Measurements from ENCODE around the gene SUMF2. TPM values are rescaled to one million over a fixed set of nuclear protein-coding genes. Genes with fewer than 3 reads are reported as not detected.
A peak's percentile ranks its signal among the peaks of the same experiment; 100 is the strongest.
"Not testable (repeated sequence)": the region's sequence is repeated elsewhere in the genome, so short reads cannot be mapped to it uniquely, and the experiment has no call there.

Gene SUMF2
- total RNA-seq, 1 donor, result 209 TPM

- no peak overlapping the region for H3K4me3 ChIP-seq (ENCODE audit: low read depth, low read length)
- TF ChIP-seq, protein P1, sequence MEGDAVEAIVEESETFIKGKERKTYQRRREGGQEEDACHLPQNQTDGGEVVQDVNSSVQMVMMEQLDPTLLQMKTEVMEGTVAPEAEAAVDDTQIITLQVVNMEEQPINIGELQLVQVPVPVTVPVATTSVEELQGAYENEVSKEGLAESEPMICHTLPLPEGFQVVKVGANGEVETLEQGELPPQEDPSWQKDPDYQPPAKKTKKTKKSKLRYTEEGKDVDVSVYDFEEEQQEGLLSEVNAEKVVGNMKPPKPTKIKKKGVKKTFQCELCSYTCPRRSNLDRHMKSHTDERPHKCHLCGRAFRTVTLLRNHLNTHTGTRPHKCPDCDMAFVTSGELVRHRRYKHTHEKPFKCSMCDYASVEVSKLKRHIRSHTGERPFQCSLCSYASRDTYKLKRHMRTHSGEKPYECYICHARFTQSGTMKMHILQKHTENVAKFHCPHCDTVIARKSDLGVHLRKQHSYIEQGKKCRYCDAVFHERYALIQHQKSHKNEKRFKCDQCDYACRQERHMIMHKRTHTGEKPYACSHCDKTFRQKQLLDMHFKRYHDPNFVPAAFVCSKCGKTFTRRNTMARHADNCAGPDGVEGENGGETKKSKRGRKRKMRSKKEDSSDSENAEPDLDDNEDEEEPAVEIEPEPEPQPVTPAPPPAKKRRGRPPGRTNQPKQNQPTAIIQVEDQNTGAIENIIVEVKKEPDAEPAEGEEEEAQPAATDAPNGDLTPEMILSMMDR (IDR thresholded peaks at IDR 0.05; ENCODE audit: insufficient read depth, low read depth, low read length), result no peak
- no peak for DNase-seq (ENCODE audit: low read depth)
Measured at GRCh38 chr7:56086761-56087160, 22.7 kb downstream of the SUMF2 start.

- no peak for DNase-seq (ENCODE audit: low read depth)
- TF ChIP-seq, protein P1 (IDR thresholded peaks at IDR 0.05; ENCODE audit: insufficient read depth, low read depth, low read length), result no peak
- H3K4me3 ChIP-seq (ENCODE audit: low read depth, low read length), result no peak overlapping the region
Measured at GRCh38 chr7:56087445-56087844, 23.4 kb downstream of the SUMF2 start.

DNA sequence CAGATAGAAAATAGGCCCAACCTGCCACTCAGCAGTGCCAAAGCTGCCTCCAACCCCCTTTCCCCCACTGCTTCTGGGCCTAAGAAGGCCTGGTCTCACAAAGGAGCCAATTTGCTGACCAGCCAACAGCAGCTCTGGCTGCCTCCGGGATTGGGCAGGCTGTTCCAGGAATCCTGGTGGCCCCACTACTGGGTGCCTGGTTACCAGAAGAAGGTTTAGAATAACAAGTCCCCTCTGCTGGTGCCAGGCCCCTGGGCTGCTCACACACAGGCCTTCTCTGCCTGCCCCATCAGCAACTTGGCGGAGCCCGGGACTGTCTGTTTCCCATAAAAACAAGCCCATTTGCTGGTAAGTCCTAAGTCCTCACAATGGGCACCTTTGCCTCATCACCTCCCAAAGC is 27.5 kb downstream of the SUMF2 start:
- TF ChIP-seq, protein P1 (IDR thresholded peaks at IDR 0.05; ENCODE audit: insufficient read depth, low read depth, low read length), result no peak
- no peak overlapping the region for H3K4me3 ChIP-seq (ENCODE audit: low read depth, low read length)
- DNase-seq (ENCODE audit: low read depth), result no peak

DNA sequence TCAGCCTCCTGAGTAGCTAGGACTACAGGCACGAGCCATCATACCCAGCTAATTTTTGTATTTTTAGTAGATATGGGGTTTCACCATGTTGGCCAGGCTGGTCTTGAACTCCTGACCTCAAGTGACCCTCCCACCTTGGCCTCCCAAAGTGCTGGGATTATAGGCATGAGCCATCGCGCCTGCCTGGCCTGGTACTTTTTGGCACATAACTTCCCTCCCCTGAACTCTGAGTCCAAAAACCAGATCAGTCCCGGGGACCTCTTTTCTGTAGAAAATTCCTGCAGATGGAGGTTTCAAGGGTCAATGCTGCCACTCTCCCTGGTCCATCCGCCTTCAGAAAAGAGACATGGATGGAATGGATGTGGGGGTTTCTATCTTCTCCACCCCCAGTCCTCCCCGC is 28.3 kb downstream of the SUMF2 start:
- H3K4me3 ChIP-seq (ENCODE audit: low read depth, low read length); DNase-seq (ENCODE audit: low read depth): not testable (repeated sequence)

GRCh38 chr7:56092789-56093531 is 28.9 kb downstream of the SUMF2 start, which contains the start of gene PHKG1:
Gene PHKG1, minus strand, starts transcription at chr7:56092952. Its CDS starts 4,011 bp downstream, at chr7:56088941.
- DNase-seq (ENCODE audit: low read depth), result peak; percentile 81
- TF ChIP-seq, protein P1 (IDR thresholded peaks at IDR 0.05; ENCODE audit: insufficient read depth, low read depth, low read length), result peak; percentile 9
- H3K4me3 ChIP-seq (ENCODE audit: low read depth, low read length), result no peak within 1 kb of the TSS

DNA sequence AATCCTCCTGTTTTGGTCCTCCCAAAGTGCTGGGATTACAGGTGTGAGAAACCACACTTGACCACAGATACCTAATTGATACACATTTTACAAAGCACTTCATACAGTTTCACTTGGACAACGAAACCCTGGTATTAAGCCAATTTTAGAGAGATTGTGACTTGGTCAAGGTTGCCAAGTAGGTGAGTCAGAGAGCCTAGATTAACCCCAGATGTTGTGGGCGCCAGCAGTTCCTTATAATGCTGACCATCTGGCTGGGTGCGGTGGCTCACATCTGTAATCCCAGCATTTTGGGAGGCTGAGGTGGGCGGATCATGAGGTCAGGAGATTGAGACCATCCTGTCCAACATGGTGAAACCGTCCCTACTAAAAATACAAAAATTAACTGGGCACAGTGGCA is 33.6 kb downstream of the SUMF2 start:
- DNase-seq (ENCODE audit: low read depth), result peak; percentile 90
- TF ChIP-seq, protein P1 (IDR thresholded peaks at IDR 0.05; ENCODE audit: insufficient read depth, low read depth, low read length), result no peak
- no peak overlapping the region for H3K4me3 ChIP-seq (ENCODE audit: low read depth, low read length)

- not testable (repeated sequence) for DNase-seq (ENCODE audit: low read depth); H3K4me3 ChIP-seq (ENCODE audit: low read depth, low read length)
Measured at GRCh38 chr7:56098187-56099008, 34.3 kb downstream of the SUMF2 start.
